H1 (cell line): ENCODE results near the gene RELL2. TPM values are rescaled to one million over a fixed set of nuclear protein-coding genes. Genes with fewer than 3 reads are reported as not detected.
A peak's percentile ranks its signal among the peaks of the same experiment; 100 is the strongest.

Experiments used
- BCL11A ChIP-seq, 2 experiments: IDR thresholded peaks; one replicate each; pipeline ENCODE4 v1.6.1; 2011; ENCODE audit warnings: low read depth in 2 of 2, low read length in 2 of 2, mild to moderate bottlenecking in 2 of 2
- CTCF ChIP-seq, 3 experiments: IDR thresholded peaks; 1 replicate in 2 of 3; 2 replicates in 1 of 3; pipeline versions ENCODE4 v1.5.1 to v1.6.1; 2011; ENCODE audit warnings: low read length in 3 of 3, mild to moderate bottlenecking in 3 of 3, inconsistent platforms in 2 of 3, low read depth in 1 of 3, moderate library complexity in 1 of 3; ENCODE audit not compliant: insufficient read depth in 1 of 3; ENCODE audit errors: control extremely low read depth in 1 of 3
- EGR1 ChIP-seq: IDR thresholded peaks from 2 replicates; pipeline ENCODE4 v1.6.1; 2011; ENCODE audit warnings: low read depth, low read length, borderline replicate concordance
- EP300 ChIP-seq, 2 experiments: IDR thresholded peaks; 1 replicate in 1 of 2; 2 replicates in 1 of 2; pipeline ENCODE4 v1.6.1; 2011 to 2012; ENCODE audit warnings: low read depth in 2 of 2, low read length in 2 of 2, mild to moderate bottlenecking in 2 of 2, borderline replicate concordance in 1 of 2, inconsistent platforms in 1 of 2, moderate library complexity in 1 of 2
- MAX ChIP-seq: IDR thresholded peaks from 2 replicates; pipeline ENCODE4 v1.6.1; 2012; ENCODE audit warnings: inconsistent platforms
- POU5F1 ChIP-seq: IDR thresholded peaks from 2 replicates; pipeline ENCODE4 v1.6.1; 2011; ENCODE audit warnings: low read depth, mild to moderate bottlenecking, low read length, moderate library complexity
- RFX5 ChIP-seq: IDR thresholded peaks from 2 replicates; pipeline ENCODE4 v1.6.1; 2011; ENCODE audit warnings: low read depth, low read length, improper control_type of control experiment, borderline replicate concordance
- SIN3A ChIP-seq, 2 experiments: IDR thresholded peaks in 1 of 2; conservative IDR thresholded peaks in 1 of 2; 2 replicates each; pipeline ENCODE4 v1.6.1; 2011 to 2012; ENCODE audit warnings: low read length in 2 of 2, improper control_type of control experiment in 1 of 2, low read depth in 1 of 2, mild to moderate bottlenecking in 1 of 2
- TAF1 ChIP-seq: IDR thresholded peaks from 2 replicates; pipeline ENCODE4 v1.6.1; 2011; ENCODE audit warnings: mild to moderate bottlenecking, low read depth, low read length
- polyA plus RNA-seq, 7 experiments: library from polyadenylated mRNA; depleted of rRNA in 3 of 7; stranded (reverse) in 5 of 7; unstranded in 2 of 7; fragments of >200 nt in 5 of 7; fragments of 200-250 nt in 2 of 7; gene quantifications; 1 replicate in 5 of 7; 2 replicates in 1 of 7; 4 replicates in 1 of 7; pipeline versions ENCODE4 v1.2.1 to v1.2.3, GENCODE V29; 2011 to 2013; ENCODE audit warnings: missing spikeins in 2 of 7, mixed read lengths in 2 of 7
- total RNA-seq: library from RNA; stranded (reverse); fragmentation: NEBNext Ultra II Directional; extraction: Animal tissue kit (Norgen Biotek cat#: 25700); gene quantifications from 2 replicates; pipeline ENCODE4 v1.2.1, GENCODE V29; 2021

Gene RELL2
- total and polyA plus RNA-seq, 2 of the 8 experiments (the other 6 are each of a cell fraction or from before 2014, with no cell fraction given), result 18.6 to 23.7 TPM

GRCh38 chr5:141618030-141618803 is 18.6 kb upstream of the RELL2 start (continued):
- TF ChIP-seq SIN3A (conservative IDR thresholded peaks at IDR 0.05 in 1 of 2, IDR thresholded peaks at IDR 0.05 in 1 of 2; ENCODE audit: low read depth in 1 of 2, low read length in 2 of 2), result peak in 1 of 2 experiments; percentile 19; a peak in 1 of 4 replicates
- TF ChIP-seq TAF1, result 0 out of 2 replicates have a peak, but pooled peaks have one; percentile 36
- peak; percentile 11; the same call in 1 of the 2 replicates for TF ChIP-seq MAX
- no peak for TF ChIP-seq CTCF (IDR thresholded peaks at IDR 0.05; ENCODE audit: control extremely low read depth in 1 of 3, insufficient read depth in 1 of 3, low read depth in 1 of 3, low read length in 3 of 3)
- no peak for TF ChIP-seq EGR1
- no peak for TF ChIP-seq POU5F1
- TF ChIP-seq BCL11A (IDR thresholded peaks at IDR 0.05; ENCODE audit: low read depth in 2 of 2, low read length in 2 of 2), result no peak
- no peak for TF ChIP-seq RFX5
- TF ChIP-seq EP300 (IDR thresholded peaks at IDR 0.05; ENCODE audit: borderline replicate concordance in 1 of 2, low read depth in 2 of 2, low read length in 2 of 2), result no peak
